ENCODE measurements around the gene CTNNAL1.

Gene CTNNAL1

GRCh38 chr9:108967916-108968315 is 45.4 kb downstream of the CTNNAL1 start:
- no peaks in the 10 kb centered on the region for H4K20me1 ChIP-seq
- H3K27ac ChIP-seq: no peak overlapping the region
- H3K27me3 ChIP-seq: no peaks in the 10 kb centered on the region
- H3K9me3 ChIP-seq: peaks cover 13% of the 10 kb centered on the region
- H3K4me2 ChIP-seq: no peak overlapping the region
- H3K4me1 ChIP-seq: no peaks in the 10 kb centered on the region
- H3K9ac ChIP-seq: no peak overlapping the region
- H3K36me3 ChIP-seq: peaks cover 77% of the 10 kb centered on the region
- no peak overlapping the region for H3K4me3 ChIP-seq
- no peak for TF ChIP-seq Cebpa-rat (IDR thresholded peaks at IDR 0.05)

- no peaks in the 10 kb centered on the region for H3K9me3 ChIP-seq
- no peak overlapping the region for H3K4me2 ChIP-seq
- H3K36me3 ChIP-seq: peaks cover 66% of the 10 kb centered on the region
- no peak for TF ChIP-seq Cebpa-rat (IDR thresholded peaks at IDR 0.05)
- H4K20me1 ChIP-seq: no peaks in the 10 kb centered on the region
- H3K4me1 ChIP-seq: 0 out of 2 replicates have a peak, but pooled peaks cover 5% of the 10 kb centered on the region
- no peak overlapping the region for H3K9ac ChIP-seq
- H3K27ac ChIP-seq: no peak overlapping the region
- no peaks in the 10 kb centered on the region for H3K27me3 ChIP-seq
- no peak overlapping the region for H3K4me3 ChIP-seq
Measured at GRCh38 chr9:108963459-108964143, 49.7 kb downstream of the CTNNAL1 start.

DNA sequence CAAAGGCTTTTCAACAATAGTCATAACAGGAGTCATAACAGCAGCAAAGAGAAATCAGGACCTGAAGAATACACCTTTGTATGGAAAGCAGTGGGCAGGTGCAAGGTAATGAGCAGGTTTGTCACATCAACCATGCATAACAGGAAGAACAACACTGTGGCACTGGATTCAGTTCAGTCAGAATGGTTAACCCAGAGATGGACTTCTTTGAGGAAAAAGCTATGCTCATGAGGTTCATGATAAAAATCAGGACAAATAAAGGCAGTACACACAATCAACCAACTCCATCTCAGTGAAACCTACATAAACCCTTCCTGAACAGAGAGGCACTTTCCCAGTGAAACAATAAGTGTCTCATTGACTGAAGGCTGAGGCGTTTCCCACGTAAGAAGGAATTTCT is 52.1 kb downstream of the CTNNAL1 start:
- no peak overlapping the region for H3K4me2 ChIP-seq
- no peak overlapping the region for H3K27ac ChIP-seq
- no peaks in the 10 kb centered on the region for H3K27me3 ChIP-seq
- H3K9me3 ChIP-seq: no peaks in the 10 kb centered on the region
- 0 out of 2 replicates have a peak, but pooled peaks cover 5% of the 10 kb centered on the region for H3K4me1 ChIP-seq
- H3K9ac ChIP-seq: no peak overlapping the region
- no peak for TF ChIP-seq Cebpa-rat (IDR thresholded peaks at IDR 0.05)
- peaks cover 43% of the 10 kb centered on the region for H3K36me3 ChIP-seq
- no peak overlapping the region for H3K4me3 ChIP-seq
- no peaks in the 10 kb centered on the region for H4K20me1 ChIP-seq

- no peaks in the 10 kb centered on the region for H3K27me3 ChIP-seq
- H3K4me1 ChIP-seq: 0 out of 2 replicates have a peak, but pooled peaks cover 5% of the 10 kb centered on the region
- peaks cover 35% of the 10 kb centered on the region for H3K36me3 ChIP-seq
- no peak overlapping the region for H3K4me3 ChIP-seq
- no peak overlapping the region for H3K9ac ChIP-seq
- no peak overlapping the region for H3K4me2 ChIP-seq
- no peak for TF ChIP-seq Cebpa-rat (IDR thresholded peaks at IDR 0.05)
- H4K20me1 ChIP-seq: no peaks in the 10 kb centered on the region
- no peak overlapping the region for H3K27ac ChIP-seq
- no peaks in the 10 kb centered on the region for H3K9me3 ChIP-seq
Measured at GRCh38 chr9:108960331-108960730, 53.0 kb downstream of the CTNNAL1 start.

- Histone ChIP-seq H3K36me3 (peaks cover 17% of the 10 kb centered on the region; the same call in 1 of the 2 replicates), H3K27me3 (no peaks in the 10 kb centered on the region), H3K4me1 (0 out of 2 replicates have a peak, but pooled peaks cover 8% of the 10 kb centered on the region), H3K4me3 (no peak overlapping the region), H3K9me3 (no peaks in the 10 kb centered on the region), H4K20me1 (no peaks in the 10 kb centered on the region), H3K4me2 (no peak overlapping the region), H3K9ac (no peak overlapping the region), H3K27ac (no peak overlapping the region)
- TF ChIP-seq Cebpa-rat (IDR thresholded peaks at IDR 0.05): no peak
Measured at GRCh38 chr9:108956631-108957026, 56.7 kb downstream of the CTNNAL1 start.

DNA sequence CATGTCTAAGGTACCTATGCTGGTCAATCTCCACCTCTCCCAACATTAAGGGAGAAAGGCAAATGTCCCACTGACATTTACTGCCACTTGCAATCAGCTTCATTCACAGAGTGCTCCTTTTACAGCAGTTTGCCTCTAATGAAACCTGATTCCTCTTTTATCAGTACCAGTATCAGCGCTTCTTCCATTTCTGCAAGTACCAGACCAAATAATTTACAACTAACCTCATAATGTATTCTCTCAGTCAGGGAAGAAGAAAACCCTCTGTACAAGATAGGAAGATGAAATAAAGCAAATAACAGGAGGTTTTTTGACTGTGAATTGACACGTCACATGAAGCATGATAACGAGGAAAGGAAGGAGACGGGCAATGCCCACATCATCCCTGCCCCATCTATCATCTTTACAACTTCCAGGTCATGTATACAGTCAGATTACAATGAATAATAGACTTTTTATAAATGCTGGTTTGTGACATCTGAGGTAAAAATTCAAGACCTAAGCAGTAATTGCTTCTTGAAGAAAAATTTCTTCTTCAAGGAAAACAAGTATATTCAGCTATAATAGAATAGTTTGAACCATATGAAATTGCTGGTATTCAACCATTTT is 57.2 kb downstream of the CTNNAL1 start:
- TF ChIP-seq Cebpa-rat (IDR thresholded peaks at IDR 0.05): no peak
- Histone ChIP-seq H3K4me2 (no peak overlapping the region), H3K36me3 (peaks cover 12% of the 10 kb centered on the region; the same call in 1 of the 2 replicates), H4K20me1 (no peaks in the 10 kb centered on the region), H3K27ac (no peak overlapping the region), H3K9me3 (no peaks in the 10 kb centered on the region), H3K4me1 (0 out of 2 replicates have a peak, but pooled peaks cover 7% of the 10 kb centered on the region), H3K9ac (no peak overlapping the region), H3K27me3 (no peaks in the 10 kb centered on the region), H3K4me3 (no peak overlapping the region)

GRCh38 chr9:108953983-108954574 is 59.2 kb downstream of the CTNNAL1 start:
- Histone ChIP-seq H3K4me2 (no peak overlapping the region), H3K36me3 (peaks cover 12% of the 10 kb centered on the region; the same call in 1 of the 2 replicates), H3K27me3 (no peaks in the 10 kb centered on the region), H3K9ac (no peak overlapping the region), H3K27ac (no peak overlapping the region), H4K20me1 (no peaks in the 10 kb centered on the region), H3K9me3 (no peaks in the 10 kb centered on the region), H3K4me3 (no peak overlapping the region), H3K4me1 (0 out of 2 replicates have a peak, but pooled peaks cover 3% of the 10 kb centered on the region)
- no peak for TF ChIP-seq Cebpa-rat (IDR thresholded peaks at IDR 0.05)

- Histone ChIP-seq H3K27me3 (no peaks in the 10 kb centered on the region), H3K4me2 (no peak overlapping the region), H3K36me3 (peaks cover 22% of the 10 kb centered on the region), H3K9me3 (no peaks in the 10 kb centered on the region), H3K4me3 (no peak overlapping the region), H4K20me1 (no peaks in the 10 kb centered on the region), H3K9ac (no peak overlapping the region), H3K27ac (no peak overlapping the region), H3K4me1 (0 out of 2 replicates have a peak, but pooled peaks cover 3% of the 10 kb centered on the region)
- no peak for TF ChIP-seq Cebpa-rat (IDR thresholded peaks at IDR 0.05)
Measured at GRCh38 chr9:108951578-108951977, 61.7 kb downstream of the CTNNAL1 start.

- Histone ChIP-seq H3K27ac (no peak overlapping the region), H3K36me3 (peaks cover 22% of the 10 kb centered on the region), H3K4me3 (no peak overlapping the region), H4K20me1 (no peaks in the 10 kb centered on the region), H3K27me3 (no peaks in the 10 kb centered on the region), H3K9ac (no peak overlapping the region), H3K4me1 (0 out of 2 replicates have a peak, but pooled peaks cover 3% of the 10 kb centered on the region), H3K4me2 (no peak overlapping the region), H3K9me3 (no peaks in the 10 kb centered on the region)
- TF ChIP-seq Cebpa-rat (IDR thresholded peaks at IDR 0.05): no peak
Measured at GRCh38 chr9:108950168-108950567, 63.1 kb downstream of the CTNNAL1 start.

DNA sequence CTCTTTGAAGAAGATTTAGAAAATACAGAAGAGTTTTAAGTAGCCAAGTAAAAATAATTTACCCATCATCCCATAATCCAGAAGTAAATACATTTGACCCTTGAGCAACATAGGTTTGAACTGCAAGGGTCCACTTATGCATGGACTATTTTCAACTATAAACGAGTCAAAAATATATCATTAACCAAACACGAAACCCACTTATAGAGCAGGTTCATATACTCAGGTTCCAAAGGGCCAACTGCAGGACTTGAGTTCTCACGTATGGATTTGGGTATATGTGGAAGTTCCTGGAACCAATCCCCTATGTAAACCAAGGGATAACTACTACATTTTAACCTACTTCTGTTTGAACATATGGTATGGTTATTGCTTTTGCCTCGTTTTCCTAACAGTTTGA is 73.3 kb downstream of the CTNNAL1 start:
- no peak overlapping the region for H3K4me2 ChIP-seq
- H3K4me3 ChIP-seq: no peak overlapping the region
- no peak for TF ChIP-seq Cebpa-rat (IDR thresholded peaks at IDR 0.05)
- no peaks in the 10 kb centered on the region for H3K9me3 ChIP-seq
- H4K20me1 ChIP-seq: peaks cover 5% of the 10 kb centered on the region; the same call in 1 of the 2 replicates
- no peak overlapping the region for H3K27ac ChIP-seq
- peaks cover 58% of the 10 kb centered on the region for H3K36me3 ChIP-seq
- H3K9ac ChIP-seq: no peak overlapping the region
- H3K4me1 ChIP-seq: peaks cover 5% of the 10 kb centered on the region
- H3K27me3 ChIP-seq: no peaks in the 10 kb centered on the region

Measured in BLaER1 (cell line).